LNCaP clone FGC (cell line): Measurements from ENCODE around the gene BCAS3.

Experiments
- DNase-seq: peaks from one replicate; pipeline ENCODE4 v3.0.0-alpha.2; 2011; ENCODE audit warnings: low read depth
- H3K4me3 ChIP-seq: 2 replicates; pipeline ENCODE4 v1.5.1; 2011; ENCODE audit warnings: mild to moderate bottlenecking, low read depth, low read length, control low read depth
- CTCF ChIP-seq: IDR thresholded peaks from 2 replicates; pipeline ENCODE4 v1.5.1; 2012; ENCODE audit warnings: mild to moderate bottlenecking; ENCODE audit not compliant: control insufficient read depth, insufficient read depth; ENCODE audit errors: extremely low read depth

The BCAS3 gene

GRCh38 chr17:61396586-61397085 is 719.0 kb downstream of the BCAS3 start:
- TF ChIP-seq CTCF: no peak
- no peak overlapping the region for H3K4me3 ChIP-seq
- no peak for DNase-seq

- H3K4me3 ChIP-seq: no peak overlapping the region
- no peak for DNase-seq
- TF ChIP-seq CTCF: no peak
Measured at GRCh38 chr17:61397086-61397842, 719.6 kb downstream of the BCAS3 start.

GRCh38 chr17:61398721-61399130 is 721.1 kb downstream of the BCAS3 start:
- DNase-seq: no peak
- H3K4me3 ChIP-seq: peak overlapping the region; percentile 48
- no peak for TF ChIP-seq CTCF

GRCh38 chr17:61399131-61400065 is 721.7 kb downstream of the BCAS3 start, which contains the start of gene TBX2:
TBX2 (plus strand) TSS chr17:61399843; CDS start chr17:61400177, 334 bp downstream.
- DNase-seq: no peak
- peak within 1 kb of the TSS; percentile 48 for H3K4me3 ChIP-seq
- TF ChIP-seq CTCF: no peak

GRCh38 chr17:61400066-61400716 is 722.5 kb downstream of the BCAS3 start:
- no peak for DNase-seq
- H3K4me3 ChIP-seq: no peak overlapping the region
- TF ChIP-seq CTCF: no peak

- TF ChIP-seq CTCF: no peak
- DNase-seq: no peak
- H3K4me3 ChIP-seq: no peak overlapping the region
Measured at GRCh38 chr17:61400717-61401388, 723.2 kb downstream of the BCAS3 start.
